HEK293 (cell line): ENCODE data around the gene IGSF21.

ENCODE experiments used
- CTCF ChIP-seq: fragments of 450-650 bp; formaldehyde crosslinking; IDR thresholded peaks from 2 replicates; pipeline ENCODE4 v1.5.1; 2016; ENCODE audit warnings: missing biosample characterization, missing genetic modification characterization
- INSM2 ChIP-seq: fragments of 450-650 bp; formaldehyde crosslinking; IDR thresholded peaks from 2 replicates; pipeline ENCODE4 v1.5.1; 2016; ENCODE audit warnings: missing biosample characterization, missing genetic modification characterization
- KLF10 ChIP-seq: fragments of 450-650 bp; IDR thresholded peaks from 2 replicates; pipeline ENCODE4 v1.5.1; 2018; ENCODE audit warnings: missing biosample characterization, mild to moderate bottlenecking, missing genetic modification characterization
- KLF17 ChIP-seq: fragments of 450-650 bp; formaldehyde crosslinking; IDR thresholded peaks from 2 replicates; pipeline ENCODE4 v1.5.1; 2016; ENCODE audit warnings: missing biosample characterization, missing genetic modification characterization
- ZNF112 ChIP-seq: fragments of 450-650 bp; formaldehyde crosslinking; IDR thresholded peaks from 2 replicates; pipeline ENCODE4 v1.5.0; 2017; ENCODE audit warnings: missing biosample characterization, missing genetic modification characterization
- ZNF16 ChIP-seq: fragments of 450-650 bp; formaldehyde crosslinking; IDR thresholded peaks from 2 replicates; pipeline ENCODE4 v1.5.1; 2016; ENCODE audit warnings: low read depth, missing biosample characterization, missing genetic modification characterization
- ZNF23 ChIP-seq: fragments of 450-650 bp; formaldehyde crosslinking; IDR thresholded peaks from 2 replicates; pipeline ENCODE4 v1.5.1; 2016; ENCODE audit warnings: missing biosample characterization, missing genetic modification characterization, borderline replicate concordance
- ZNF777 ChIP-seq: fragments of 450-650 bp; formaldehyde crosslinking; IDR thresholded peaks from 2 replicates; pipeline ENCODE4 v1.5.1; 2017; ENCODE audit warnings: missing biosample characterization, missing genetic modification characterization, borderline replicate concordance

- no peak for TF ChIP-seq CTCF (tag by site-specific recombination)
- TF ChIP-seq ZNF23 (tag by site-specific recombination) = no peak
- TF ChIP-seq KLF10 (tag by site-specific recombination) = no peak
- no peak for TF ChIP-seq ZNF16 (tag by site-specific recombination)
- no peak for TF ChIP-seq ZNF777
- no peak for TF ChIP-seq KLF17 (tag by site-specific recombination)
- no peak for TF ChIP-seq INSM2 (tag by site-specific recombination)
- TF ChIP-seq ZNF112 (tag by site-specific recombination) = no peak
Observed at GRCh38 chr1:18336801-18337200, 229.2 kb downstream of the IGSF21 start.
